HUES64 (cell line): ENCODE results near the gene KLRF2.

Experiments used
- H3K27ac ChIP-seq: 2 replicates; pipeline ENCODE4 v1.7.0; 2013; ENCODE audit warnings: low read depth, low read length, inconsistent platforms
- H3K27me3 ChIP-seq: 2 replicates; pipeline ENCODE4 v1.6.1; 2013; ENCODE audit warnings: mild to moderate bottlenecking, low read length; ENCODE audit not compliant: insufficient read depth
- H3K36me3 ChIP-seq: 2 replicates; pipeline ENCODE4 v1.6.1; 2013; ENCODE audit warnings: mild to moderate bottlenecking, low read length; ENCODE audit not compliant: insufficient read depth
- H3K4me1 ChIP-seq: 2 replicates; pipeline ENCODE4 v1.6.1; 2013; ENCODE audit warnings: mild to moderate bottlenecking, low read length, moderate library complexity; ENCODE audit not compliant: insufficient read depth
- H3K4me3 ChIP-seq: 2 replicates; pipeline ENCODE4 v1.5.1; 2013; ENCODE audit warnings: mild to moderate bottlenecking, low read length, moderate library complexity
- H3K9ac ChIP-seq: 2 replicates; pipeline ENCODE4 v1.6.1; 2013; ENCODE audit warnings: mild to moderate bottlenecking, low read depth, low read length
- H3K9me3 ChIP-seq: 2 replicates; pipeline ENCODE4 v1.6.1; 2013; ENCODE audit warnings: low read depth, low read length; ENCODE audit not compliant: insufficient read depth
- WGBS: fragments of 150-250, 120-280 bp; methylation state at CpG from one replicate; pipeline ENCODE4 v1.1.7; 2013; ENCODE audit warnings: missing lambda C conversion rate; 5-methylcytosine and 5-hydroxymethylcytosine counted together

Gene KLRF2

DNA sequence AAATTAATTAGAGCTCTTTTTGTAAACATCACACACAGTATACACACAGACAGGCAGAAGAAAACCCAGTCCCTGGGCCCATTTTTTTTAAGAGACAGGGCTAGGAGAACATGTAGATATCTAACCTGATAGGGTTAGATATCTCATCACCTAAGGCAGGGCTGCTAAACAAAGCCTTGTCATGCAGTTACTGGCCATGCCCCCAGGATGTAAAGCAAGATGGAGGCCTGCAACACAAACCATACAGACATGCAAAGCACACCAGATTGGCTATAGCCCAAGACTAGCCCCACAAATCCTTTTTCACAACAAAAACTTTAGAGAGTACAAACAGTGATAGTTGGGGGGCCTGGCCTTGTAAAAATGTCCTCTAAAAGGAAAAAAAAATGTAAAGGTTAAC is 30.4 kb downstream of the KLRF2 start:
- Histone ChIP-seq H3K9me3 (peaks cover 42% of the 10 kb centered on the region), H3K27me3 (no peaks in the 10 kb centered on the region), H3K27ac (no peak overlapping the region), H3K4me3 (no peak overlapping the region), H3K4me1 (no peaks in the 10 kb centered on the region), H3K36me3 (no peaks in the 10 kb centered on the region), H3K9ac (no peak overlapping the region)

GRCh38 chr12:9919443-9919842 is 38.2 kb downstream of the KLRF2 start:
- Histone ChIP-seq H3K27ac (no peak overlapping the region), H3K36me3 (no peaks in the 10 kb centered on the region), H3K4me1 (no peaks in the 10 kb centered on the region), H3K9ac (no peak overlapping the region), H3K27me3 (no peaks in the 10 kb centered on the region), H3K4me3 (no peak overlapping the region), H3K9me3 (no peaks in the 10 kb centered on the region)
- WGBS, result 92% methylated on average over 3 of the region's 3 CpGs

GRCh38 chr12:9920451-9920850 is 39.2 kb downstream of the KLRF2 start:
- H3K9ac ChIP-seq, result no peak overlapping the region
- no peak overlapping the region for H3K27ac ChIP-seq
- WGBS, result 96% methylated on average over 10 of the region's 10 CpGs
- no peaks in the 10 kb centered on the region for H3K9me3 ChIP-seq
- H3K4me3 ChIP-seq, result no peak overlapping the region
- H3K27me3 ChIP-seq, result no peaks in the 10 kb centered on the region
- no peaks in the 10 kb centered on the region for H3K4me1 ChIP-seq
- H3K36me3 ChIP-seq, result no peaks in the 10 kb centered on the region

DNA sequence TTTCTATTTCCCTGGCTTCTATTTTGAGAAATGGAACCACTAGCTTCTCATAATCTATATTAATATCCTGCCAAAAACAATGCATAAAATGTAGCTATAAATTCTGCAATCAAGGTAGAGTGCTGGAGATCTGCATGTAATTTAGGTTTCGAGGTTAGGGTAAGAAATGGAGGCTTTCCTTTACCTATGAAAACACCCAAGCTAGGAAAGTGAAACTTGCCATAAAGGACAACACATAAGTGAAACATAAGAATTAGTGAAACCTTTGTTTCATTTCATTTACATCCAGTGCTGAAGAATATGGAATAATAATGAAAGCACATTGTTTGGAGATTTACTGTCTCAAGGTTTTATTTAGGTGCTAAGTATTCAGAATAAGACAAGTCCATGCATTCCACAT is 41.1 kb downstream of the KLRF2 start:
- H3K9me3 ChIP-seq, result no peaks in the 10 kb centered on the region
- no CpG with 5 or more reads among the region's 1 CpG for WGBS
- no peaks in the 10 kb centered on the region for H3K27me3 ChIP-seq
- no peaks in the 10 kb centered on the region for H3K36me3 ChIP-seq
- H3K27ac ChIP-seq, result no peak overlapping the region
- no peak overlapping the region for H3K4me3 ChIP-seq
- no peaks in the 10 kb centered on the region for H3K4me1 ChIP-seq
- no peak overlapping the region for H3K9ac ChIP-seq

GRCh38 chr12:9925705-9926393 is 44.6 kb downstream of the KLRF2 start:
- Histone ChIP-seq H3K9ac (no peak overlapping the region), H3K4me1 (no peaks in the 10 kb centered on the region), H3K9me3 (no peaks in the 10 kb centered on the region), H3K27me3 (no peaks in the 10 kb centered on the region), H3K4me3 (no peak overlapping the region), H3K27ac (no peak overlapping the region), H3K36me3 (no peaks in the 10 kb centered on the region)
- 27% methylated on average over 5 of the region's 5 CpGs for WGBS

DNA sequence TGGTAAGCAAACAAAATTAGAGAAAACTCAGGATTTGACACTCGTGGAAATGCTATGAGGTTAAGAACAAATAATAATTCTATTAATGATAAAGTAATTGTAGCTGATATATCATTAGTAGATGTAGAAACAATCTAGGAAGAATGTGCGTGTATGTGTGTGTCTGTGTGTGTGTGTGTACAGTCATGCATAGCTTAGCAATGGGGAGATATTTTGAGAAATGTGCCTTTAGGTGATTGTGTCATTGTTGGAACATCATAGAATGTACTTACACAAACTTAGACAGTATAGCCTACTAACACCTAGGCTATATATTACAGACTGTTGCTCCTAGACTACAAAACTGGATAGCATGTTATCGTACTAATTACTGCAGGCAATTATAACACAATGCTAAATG is 45.6 kb downstream of the KLRF2 start:
- Histone ChIP-seq H3K36me3 (no peaks in the 10 kb centered on the region), H3K27ac (no peak overlapping the region), H3K9me3 (no peaks in the 10 kb centered on the region), H3K4me1 (no peaks in the 10 kb centered on the region), H3K9ac (no peak overlapping the region), H3K4me3 (no peak overlapping the region), H3K27me3 (no peaks in the 10 kb centered on the region)
- WGBS, result 90% methylated on average over 3 of the region's 3 CpGs

DNA sequence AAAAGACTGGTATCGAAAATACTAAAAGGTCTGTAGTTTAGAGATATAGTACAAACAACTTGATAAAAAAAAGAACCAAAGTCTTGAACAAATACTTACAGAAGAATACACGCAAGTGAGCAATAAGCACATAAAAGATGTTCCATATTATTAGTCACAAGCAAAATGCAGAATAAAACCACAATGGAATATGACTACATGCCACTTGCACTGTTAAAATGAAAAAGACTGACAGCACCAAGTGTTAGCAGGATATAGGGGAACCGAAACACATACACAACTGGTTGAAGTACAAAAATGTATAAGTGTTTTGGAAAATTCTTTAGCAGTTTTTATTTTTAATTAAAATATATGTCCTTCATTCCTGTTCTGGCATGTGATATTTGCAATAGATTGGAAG is 47.3 kb downstream of the KLRF2 start:
- WGBS, result 86% methylated on average over 3 of the region's 3 CpGs
- H3K27me3 ChIP-seq, result no peaks in the 10 kb centered on the region
- H3K9me3 ChIP-seq, result no peaks in the 10 kb centered on the region
- H3K4me3 ChIP-seq, result no peak overlapping the region
- no peak overlapping the region for H3K9ac ChIP-seq
- H3K27ac ChIP-seq, result no peak overlapping the region
- no peaks in the 10 kb centered on the region for H3K4me1 ChIP-seq
- H3K36me3 ChIP-seq, result no peaks in the 10 kb centered on the region

DNA sequence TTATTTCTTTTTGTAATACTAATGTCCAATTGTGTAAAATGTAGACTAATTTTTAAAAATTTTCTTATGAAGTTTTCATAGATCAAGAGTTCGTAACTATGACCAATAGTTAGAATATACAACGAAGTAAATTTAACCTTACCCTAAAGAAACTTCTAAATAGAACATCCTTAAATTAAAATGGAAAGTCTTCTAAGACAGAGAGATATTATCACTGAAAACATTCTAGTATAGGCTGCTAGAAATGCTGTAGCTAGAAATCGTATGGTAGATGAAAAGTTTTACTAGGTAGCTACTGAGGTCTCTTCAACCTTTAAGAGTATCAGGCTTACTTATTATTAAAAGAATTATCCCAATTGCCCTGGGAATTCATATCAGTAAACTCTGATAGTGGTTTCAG is 50.0 kb downstream of the KLRF2 start:
- H3K9ac ChIP-seq, result no peak overlapping the region
- H3K36me3 ChIP-seq, result no peaks in the 10 kb centered on the region
- H3K27ac ChIP-seq, result no peak overlapping the region
- no peak overlapping the region for H3K4me3 ChIP-seq
- H3K4me1 ChIP-seq, result no peaks in the 10 kb centered on the region
- no peaks in the 10 kb centered on the region for H3K9me3 ChIP-seq
- no peaks in the 10 kb centered on the region for H3K27me3 ChIP-seq
- WGBS, result no CpG with 5 or more reads among the region's 3 CpGs

DNA sequence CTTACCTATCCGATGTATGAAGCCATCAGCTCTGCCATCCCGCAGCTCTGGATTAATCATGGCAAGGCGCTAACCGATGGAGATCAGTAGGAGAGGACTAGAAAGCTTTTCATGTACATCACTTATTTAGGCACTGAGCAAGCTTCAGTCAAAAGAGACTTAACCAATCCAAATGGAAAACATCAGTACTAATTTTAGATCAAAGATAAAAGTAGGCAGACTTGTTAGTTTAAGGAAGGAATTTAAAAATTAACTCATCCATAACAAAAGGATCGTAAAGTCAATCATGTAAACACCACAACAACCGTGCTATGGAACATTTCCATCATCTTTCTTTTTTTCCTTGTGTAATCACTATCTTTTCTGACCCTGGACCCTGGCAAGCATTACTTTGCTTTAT is 51.0 kb downstream of the KLRF2 start, which contains the start of gene CLEC2A:
Gene CLEC2A, minus strand, starts transcription at position 101 of the 400 bp plus-strand sequence. Its CDS starts 41 bp downstream, at position 60.
- no peaks in the 10 kb centered on the region for H3K36me3 ChIP-seq
- H3K27ac ChIP-seq, result no peak within 1 kb of the TSS
- WGBS, result 97% methylated on average over 6 of the region's 6 CpGs
- no peaks in the 10 kb centered on the region for H3K4me1 ChIP-seq
- no peaks in the 10 kb centered on the region for H3K27me3 ChIP-seq
- no peaks in the 10 kb centered on the region for H3K9me3 ChIP-seq
- H3K4me3 ChIP-seq, result no peak within 1 kb of the TSS
- no peak within 1 kb of the TSS for H3K9ac ChIP-seq

GRCh38 chr12:9933958-9934357 is 52.7 kb downstream of the KLRF2 start:
- Histone ChIP-seq H3K9ac (no peak overlapping the region), H3K27me3 (no peaks in the 10 kb centered on the region), H3K9me3 (no peaks in the 10 kb centered on the region), H3K4me3 (no peak overlapping the region), H3K36me3 (no peaks in the 10 kb centered on the region), H3K4me1 (no peaks in the 10 kb centered on the region), H3K27ac (no peak overlapping the region)
- 100% methylated on average over 2 of the region's 2 CpGs for WGBS

GRCh38 chr12:9935026-9935425 is 53.7 kb downstream of the KLRF2 start:
- H3K4me1 ChIP-seq, result no peaks in the 10 kb centered on the region
- no peak overlapping the region for H3K4me3 ChIP-seq
- H3K9me3 ChIP-seq, result no peaks in the 10 kb centered on the region
- WGBS, result 97% methylated on average over 2 of the region's 2 CpGs
- H3K27me3 ChIP-seq, result no peaks in the 10 kb centered on the region
- no peak overlapping the region for H3K27ac ChIP-seq
- no peak overlapping the region for H3K9ac ChIP-seq
- no peaks in the 10 kb centered on the region for H3K36me3 ChIP-seq

- H3K9me3 ChIP-seq, result no peaks in the 10 kb centered on the region
- H3K4me1 ChIP-seq, result no peaks in the 10 kb centered on the region
- no peak overlapping the region for H3K4me3 ChIP-seq
- no peak overlapping the region for H3K27ac ChIP-seq
- no peaks in the 10 kb centered on the region for H3K27me3 ChIP-seq
- H3K9ac ChIP-seq, result no peak overlapping the region
- WGBS, result 95% methylated on average over 10 of the region's 10 CpGs
- H3K36me3 ChIP-seq, result no peaks in the 10 kb centered on the region
These were observed 55.3 kb downstream of the KLRF2 start for GRCh38 chr12:9936591-9936990.
